Measurements from ENCODE around the gene ASB4. TPM values are rescaled to one million over a fixed set of nuclear protein-coding genes. Genes with fewer than 3 reads are reported as not detected.

Gene ASB4
- polyA plus RNA-seq, 1 experiment: not detected

- Histone ChIP-seq H3K4me3 (ENCODE audit: low read depth, low read length) (no peak overlapping the region), H3K27me3 (ENCODE audit: control insufficient read depth, insufficient read depth, low read length) (no peaks in the 10 kb centered on the region), H3K36me3 (ENCODE audit: control insufficient read depth, insufficient read depth, low read length) (no peaks in the 10 kb centered on the region)
- POLR2A ChIA-PET: no interaction called here
- TF ChIP-seq CTCF (IDR thresholded peaks at IDR 0.05; ENCODE audit: insufficient read depth, low read depth, low read length): no peak
- CTCF ChIA-PET: no interaction called here
- no peak for DNase-seq (ENCODE audit: low read depth)
Observed at GRCh38 chr7:95584769-95585425, 99.2 kb downstream of the ASB4 start.

GRCh38 chr7:95585426-95585789 is 99.7 kb downstream of the ASB4 start:
- TF ChIP-seq CTCF (IDR thresholded peaks at IDR 0.05; ENCODE audit: insufficient read depth, low read depth, low read length): no peak
- CTCF ChIA-PET: no interaction called here
- POLR2A ChIA-PET: no interaction called here
- no peaks in the 10 kb centered on the region for H3K36me3 ChIP-seq (ENCODE audit: control insufficient read depth, insufficient read depth, low read length)
- H3K27me3 ChIP-seq (ENCODE audit: control insufficient read depth, insufficient read depth, low read length): no peaks in the 10 kb centered on the region
- no peak for DNase-seq (ENCODE audit: low read depth)
- no peak overlapping the region for H3K4me3 ChIP-seq (ENCODE audit: low read depth, low read length)

- Histone ChIP-seq H3K27me3 (ENCODE audit: control insufficient read depth, insufficient read depth, low read length) (no peaks in the 10 kb centered on the region), H3K36me3 (ENCODE audit: control insufficient read depth, insufficient read depth, low read length) (no peaks in the 10 kb centered on the region), H3K4me3 (ENCODE audit: low read depth, low read length) (no peak overlapping the region)
- no peak for DNase-seq (ENCODE audit: low read depth)
- TF ChIP-seq CTCF (IDR thresholded peaks at IDR 0.05; ENCODE audit: insufficient read depth, low read depth, low read length): no peak
- ChIA-PET CTCF (interaction anchor here (0.6 kb wide), 1 partner anchor 485 kb away, joined by 3 read pairs; no protein-coding TSS in a partner anchor), POLR2A (no interaction called here)
Observed at GRCh38 chr7:95586951-95587301, 101.2 kb downstream of the ASB4 start.

- CTCF ChIA-PET: interaction anchor here (1.3 kb wide), 1 partner anchor 30 kb away, joined by 4 read pairs; no protein-coding TSS in a partner anchor
- H3K27me3 ChIP-seq (ENCODE audit: control insufficient read depth, insufficient read depth, low read length): no peaks in the 10 kb centered on the region
- TF ChIP-seq CTCF (IDR thresholded peaks at IDR 0.05; ENCODE audit: insufficient read depth, low read depth, low read length): no peak
- H3K36me3 ChIP-seq (ENCODE audit: control insufficient read depth, insufficient read depth, low read length): no peaks in the 10 kb centered on the region
- no peak overlapping the region for H3K4me3 ChIP-seq (ENCODE audit: low read depth, low read length)
- no peak for DNase-seq (ENCODE audit: low read depth)
- POLR2A ChIA-PET: no interaction called here
Observed at GRCh38 chr7:95589031-95589430, 103.3 kb downstream of the ASB4 start.

GRCh38 chr7:95589766-95590165 is 104.0 kb downstream of the ASB4 start:
- Histone ChIP-seq H3K27me3 (ENCODE audit: control insufficient read depth, insufficient read depth, low read length) (no peaks in the 10 kb centered on the region), H3K4me3 (ENCODE audit: low read depth, low read length) (no peak overlapping the region), H3K36me3 (ENCODE audit: control insufficient read depth, insufficient read depth, low read length) (no peaks in the 10 kb centered on the region)
- no peak for DNase-seq (ENCODE audit: low read depth)
- ChIA-PET CTCF (no interaction called here), POLR2A (no interaction called here)
- no peak for TF ChIP-seq CTCF (IDR thresholded peaks at IDR 0.05; ENCODE audit: insufficient read depth, low read depth, low read length)

Other genes starting within 250 kb of the ASB4 start
- not detected in 2 replicates for gene PON1, start 161.4 kb upstream of the ASB4 start, polyA plus RNA-seq (2011; rRNA removed)
- gene PON3, start 89.6 kb upstream of the ASB4 start, polyA plus RNA-seq (2011; rRNA removed): not detected in 2 replicates
- gene PON2, start 50.9 kb upstream of the ASB4 start, polyA plus RNA-seq (2011; rRNA removed): 51.5 and 95.5 TPM in 2 replicates
- 0.05 and 0.18 TPM in 2 replicates for gene PDK4, start 110.6 kb downstream of the ASB4 start, polyA plus RNA-seq (2011; rRNA removed)

All from BJ (cell line).